Neural cell (in vitro differentiated cells): ENCODE results near the gene TSPAN7.

Source experiments
- CTCF ChIP-seq: fragments of 450-650 bp; IDR thresholded peaks from 2 replicates; pipeline ENCODE4 v1.5.1; 2014; ENCODE audit warnings: antibody characterized with exemption, mild to moderate bottlenecking, moderate library complexity; ENCODE audit not compliant: poor library complexity, severe bottlenecking
- EP300 ChIP-seq: fragments of 450-650 bp; conservative IDR thresholded peaks from 2 replicates; pipeline ENCODE4 v1.6.1; 2014; ENCODE audit warnings: antibody characterized with exemption, mild to moderate bottlenecking, moderate library complexity; ENCODE audit not compliant: poor library complexity, severe bottlenecking
- POLR2AphosphoS5 ChIP-seq: IDR thresholded peaks from 2 replicates; pipeline ENCODE4 v1.6.1; 2012
- RAD21 ChIP-seq: fragments of 450-650 bp; conservative IDR thresholded peaks from 2 replicates; pipeline ENCODE4 v1.6.1; 2014; ENCODE audit warnings: antibody characterized with exemption, mild to moderate bottlenecking, moderate library complexity
- REST ChIP-seq: IDR thresholded peaks from 2 replicates; pipeline ENCODE4 v1.6.1; 2012; ENCODE audit warnings: borderline replicate concordance

DNA sequence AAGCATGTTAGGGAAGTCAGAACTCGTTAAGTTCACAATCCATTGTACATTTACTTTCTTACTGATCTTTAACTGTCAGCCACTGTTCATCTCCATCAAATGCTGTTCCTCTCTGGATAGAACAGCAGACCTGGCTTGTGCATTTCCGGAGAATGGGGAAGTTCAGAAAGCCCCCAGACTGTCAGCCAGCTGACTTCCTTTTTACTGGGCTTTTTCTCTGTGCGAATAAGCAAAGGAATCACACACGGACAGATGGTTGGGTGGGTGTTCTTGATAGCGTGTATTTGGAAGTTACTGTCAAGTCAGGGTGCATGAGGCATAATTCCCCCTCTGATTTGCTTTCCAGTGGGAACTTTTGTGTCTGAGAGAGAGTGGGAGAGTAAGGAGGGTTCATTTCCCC is 56.8 kb downstream of the TSPAN7 start:
- TF ChIP-seq CTCF = no peak
- no peak for TF ChIP-seq RAD21
- TF ChIP-seq REST = no peak
- no peak for TF ChIP-seq POLR2AphosphoS5
- TF ChIP-seq EP300 = no peak
